Testis (tissue), 3 donors: ENCODE results near the gene PHEX. TPM values are rescaled to one million over a fixed set of nuclear protein-coding genes. Genes with fewer than 3 reads are reported as not detected.

ENCODE experiments used
- DNase-seq: peaks from one replicate; pipeline ENCODE4 v3.0.0-alpha.2; 2019
- H3K27ac ChIP-seq, 2 donors: fragments of 200-600 bp; sonication (generic); one replicate each; pipeline ENCODE4 v1.5.1; 2019
- H3K27me3 ChIP-seq: fragments of 200-600 bp; sonication (generic); one replicate; pipeline ENCODE4 v1.5.1; 2019
- H3K36me3 ChIP-seq: fragments of 200-600 bp; sonication (generic); one replicate; pipeline ENCODE4 v1.5.1; 2017; ENCODE audit warnings: low read depth; ENCODE audit errors: missing control alignments
- H3K4me1 ChIP-seq: fragments of 200-600 bp; sonication (generic); one replicate; pipeline ENCODE4 v1.5.1; 2019
- H3K4me3 ChIP-seq, 2 donors: fragments of 200-600 bp; sonication (generic); one replicate each; pipeline ENCODE4 v1.5.1; 2017 to 2019
- H3K9me3 ChIP-seq: fragments of 200-600 bp; sonication (generic); one replicate; pipeline ENCODE4 v1.5.1; 2017
- CTCF ChIP-seq, 3 experiments: fragments of 450-650 bp in 2 of 3; fragments of 200-600 bp in 1 of 3; sonication (generic) in 1 of 3; IDR thresholded peaks; one replicate each; pipeline ENCODE4 v1.5.1; 2016 to 2019; ENCODE audit warnings: antibody characterized with exemption in 3 of 3, mild to moderate bottlenecking in 2 of 3, moderate library complexity in 1 of 3
- POLR2A ChIP-seq: fragments of 450-650 bp; IDR thresholded peaks from one replicate; pipeline ENCODE4 v1.6.1; 2017; ENCODE audit warnings: antibody characterized with exemption, mild to moderate bottlenecking, moderate library complexity
- WGBS, 2 donors: methylation state at CpG; one replicate each; pipeline ENCODE4 v1.1.5; 2018; 5-methylcytosine and 5-hydroxymethylcytosine counted together
- intact Hi-C: fragments of 100-400 bp; cut with DNase I; formaldehyde crosslinking; loops from one replicate; pipeline ENCODE4 v1.15.1; 2023; ENCODE audit warnings: low total_unique reads
- polyA plus RNA-seq: library from polyadenylated mRNA; stranded (reverse); fragments of 350-450 nt; fragmentation: Illumina TruSeq; extraction: RNeasy Lipid Tissue Mini Kit (QIAGEN cat#74804); gene quantifications from one replicate; pipeline ENCODE4 v1.2.3, GENCODE V29; 2014; ENCODE audit warnings: low read depth, low replicate concordance; ENCODE audit not compliant: insufficient read depth
- total RNA-seq, 2 donors: library from RNA; depleted of rRNA; stranded (reverse); fragments of >200 nt; gene quantifications; one replicate each; pipeline ENCODE4 v1.2.3, GENCODE V29; 2016

PHEX gene
- total and polyA plus RNA-seq, 3 donors from 2014 or later: 0.24 to 0.37 (median 0.31) TPM

DNA sequence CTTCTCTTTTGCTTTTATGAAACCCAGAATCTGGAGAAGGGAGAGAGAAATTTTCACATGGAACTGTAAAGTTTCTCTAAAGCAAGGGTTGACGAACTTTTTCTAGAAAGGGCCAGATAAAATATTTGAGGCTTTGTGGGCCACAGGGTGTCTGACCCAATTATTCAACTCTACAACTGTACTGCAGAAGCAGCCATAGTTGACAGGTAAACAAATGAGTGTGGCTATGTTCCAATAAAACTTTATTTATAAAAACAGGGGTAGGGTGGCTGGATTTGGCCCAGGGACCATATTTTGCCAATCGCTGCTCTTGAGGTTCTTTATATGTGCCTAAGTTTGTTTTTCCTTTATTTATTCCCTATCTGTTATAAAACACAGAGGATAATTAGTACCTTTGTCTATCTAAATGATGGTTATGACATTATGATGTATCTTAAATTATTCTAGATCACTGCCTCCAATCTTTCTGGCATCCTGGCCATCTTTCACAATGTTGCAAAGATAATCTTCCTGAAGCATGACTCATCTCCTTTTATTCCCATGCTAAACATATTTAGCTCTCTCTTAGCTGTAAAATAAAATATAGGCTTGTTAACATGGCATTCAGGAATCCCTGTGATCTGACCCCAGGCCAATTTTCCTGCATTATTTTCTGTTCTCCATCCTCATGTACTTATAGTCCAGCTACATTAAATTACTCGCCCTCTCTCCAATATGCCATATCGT, 133.8 kb downstream of the PHEX start:
- Histone ChIP-seq H3K36me3 (no peaks in the 10 kb centered on the region), H3K9me3 (no peaks in the 10 kb centered on the region), H3K4me3 (no peak overlapping the region), H3K27ac (no peak overlapping the region), H3K27me3 (no peaks in the 10 kb centered on the region), H3K4me1 (no peaks in the 10 kb centered on the region)
- DNase-seq: no peak
- intact Hi-C loops: no loop called here
- WGBS, 2 donors: 89 to 91% methylated on average over 4 of the region's 4 CpGs
- TF ChIP-seq CTCF (IDR thresholded peaks at IDR 0.05): no peak
- TF ChIP-seq POLR2A: no peak

DNA sequence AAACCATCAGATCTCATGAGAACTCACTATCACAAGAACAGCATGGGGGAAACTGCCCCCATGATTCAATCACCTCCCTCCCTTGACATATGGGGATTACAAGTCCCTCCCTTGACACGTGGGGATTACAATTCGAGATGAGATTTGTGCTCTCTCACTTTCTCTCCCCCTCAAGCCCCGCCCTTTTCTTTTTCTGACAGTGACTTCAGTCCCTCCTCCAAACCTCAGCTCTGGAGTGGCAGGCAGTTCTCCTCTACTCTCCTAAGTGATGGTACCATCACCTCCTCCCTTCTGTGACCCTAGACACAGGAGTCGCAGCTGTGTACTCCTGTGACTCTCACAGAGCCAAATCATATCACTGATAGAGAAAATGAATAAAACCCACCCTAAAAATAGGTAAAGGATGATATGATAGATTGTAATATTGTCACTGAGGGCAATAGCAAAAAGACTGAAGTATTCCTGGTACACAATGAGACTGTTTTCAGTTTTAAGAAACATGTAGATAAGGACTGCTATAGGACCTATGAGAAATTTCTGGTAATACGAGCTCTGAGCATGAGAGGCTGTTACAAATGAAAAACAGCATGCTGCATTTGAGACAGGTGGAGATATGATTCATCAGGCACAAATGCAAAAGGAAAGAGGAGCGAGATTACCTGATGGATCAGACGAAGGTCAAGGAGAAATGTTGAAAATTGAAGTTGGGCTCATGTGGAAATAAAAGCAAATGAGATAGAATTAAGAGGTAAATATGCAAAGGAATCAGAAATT, 139.3 kb downstream of the PHEX start:
- Histone ChIP-seq H3K9me3 (no peaks in the 10 kb centered on the region), H3K27me3 (no peaks in the 10 kb centered on the region), H3K36me3 (no peaks in the 10 kb centered on the region), H3K4me3 (no peak overlapping the region), H3K27ac (no peak overlapping the region), H3K4me1 (no peaks in the 10 kb centered on the region)
- 63 to 82% methylated on average over 7 of the region's 7 CpGs for WGBS, 2 donors
- intact Hi-C loops: no loop called here
- TF ChIP-seq CTCF (IDR thresholded peaks at IDR 0.05) (no peak), POLR2A (no peak)
- DNase-seq: no peak

GRCh38 chrX:22173966-22174365, 141.8 kb downstream of the PHEX start:
- intact Hi-C loops: no loop called here
- Histone ChIP-seq H3K27ac (no peak overlapping the region), H3K9me3 (no peaks in the 10 kb centered on the region), H3K36me3 (no peaks in the 10 kb centered on the region), H3K27me3 (no peaks in the 10 kb centered on the region), H3K4me1 (no peaks in the 10 kb centered on the region), H3K4me3 (no peak overlapping the region)
- DNase-seq: no peak
- TF ChIP-seq POLR2A (no peak), CTCF (IDR thresholded peaks at IDR 0.05) (no peak)
- 67 to 76% methylated on average over 5 of the region's 5 CpGs for WGBS, 2 donors

GRCh38 chrX:22177950-22178515, 145.9 kb downstream of the PHEX start:
- 35 to 54% methylated on average over 7 of the region's 7 CpGs for WGBS, 2 donors

More at GRCh38 chrX:22177950-22178515, 145.9 kb downstream of the PHEX start:
- Histone ChIP-seq H3K4me1 (no peaks in the 10 kb centered on the region), H3K27me3 (no peaks in the 10 kb centered on the region), H3K27ac (no peak overlapping the region), H3K36me3 (no peaks in the 10 kb centered on the region), H3K9me3 (no peaks in the 10 kb centered on the region), H3K4me3 (no peak overlapping the region)
- DNase-seq: no peak
- no peak for TF ChIP-seq POLR2A
- no peak for TF ChIP-seq CTCF (IDR thresholded peaks at IDR 0.05)
- intact Hi-C loops: no loop called here
